Mesendoderm (in vitro differentiated cells): ENCODE results near the gene PDK2.

Source experiments
- DNase-seq: peaks from one replicate; pipeline ENCODE4 v3.0.0; 2013
- H2AK5ac ChIP-seq: 2 replicates; pipeline ENCODE4 v1.6.1; 2013; ENCODE audit warnings: low read length, inconsistent platforms
- H2BK120ac ChIP-seq: 2 replicates; pipeline ENCODE4 v1.6.1; 2013; ENCODE audit warnings: low read depth, mild to moderate bottlenecking, low read length, moderate library complexity, mixed read lengths
- H2BK15ac ChIP-seq: replicated peaks from 2 replicates; pipeline ENCODE4 v1.6.1; 2013; ENCODE audit warnings: low read depth, mild to moderate bottlenecking, moderate library complexity
- H2BK5ac ChIP-seq: 2 replicates; pipeline ENCODE4 v1.6.1; 2013; ENCODE audit warnings: low read length, inconsistent platforms
- H3K18ac ChIP-seq: 2 replicates; pipeline ENCODE4 v1.6.1; 2013; ENCODE audit warnings: mild to moderate bottlenecking, low read length, mixed read lengths
- H3K23ac ChIP-seq: one replicate; pipeline ENCODE4 v1.6.1; 2013; ENCODE audit warnings: low read length
- H3K27ac ChIP-seq: 2 replicates; pipeline ENCODE4 v1.5.1; 2013; ENCODE audit warnings: low read depth, mild to moderate bottlenecking, inconsistent platforms, low read length, moderate library complexity
- H3K27me3 ChIP-seq: 2 replicates; pipeline ENCODE4 v1.6.1; 2013; ENCODE audit warnings: low read length, control low read depth, mild to moderate bottlenecking, inconsistent platforms; ENCODE audit not compliant: insufficient read depth, poor library complexity
- H3K36me3 ChIP-seq: 2 replicates; pipeline ENCODE4 v1.6.1; 2013; ENCODE audit warnings: low read length, inconsistent platforms; ENCODE audit not compliant: control insufficient read depth, insufficient read depth
- H3K4ac ChIP-seq: one replicate; pipeline ENCODE4 v1.6.1; 2013; ENCODE audit warnings: low read depth, mild to moderate bottlenecking, low read length, moderate library complexity
- H3K4me1 ChIP-seq: 2 replicates; pipeline ENCODE4 v1.6.1; 2013; ENCODE audit warnings: low read depth, low read length, inconsistent platforms; ENCODE audit not compliant: control insufficient read depth
- H3K4me2 ChIP-seq: 2 replicates; pipeline ENCODE4 v1.6.1; 2013; ENCODE audit warnings: low read length
- H3K4me3 ChIP-seq: 2 replicates; pipeline ENCODE4 v1.5.1; 2013; ENCODE audit warnings: mild to moderate bottlenecking, low read length
- H3K56ac ChIP-seq: one replicate; pipeline ENCODE4 v1.6.1; 2013; ENCODE audit warnings: low read length
- H3K79me1 ChIP-seq: 2 replicates; pipeline ENCODE4 v1.6.1; 2013; ENCODE audit warnings: low read length, inconsistent platforms
- H3K79me2 ChIP-seq: 2 replicates; pipeline ENCODE4 v1.6.1; 2013; ENCODE audit warnings: mild to moderate bottlenecking, low read length; ENCODE audit not compliant: control insufficient read depth, insufficient read depth
- H3K9ac ChIP-seq: 2 replicates; pipeline ENCODE4 v1.6.1; 2013; ENCODE audit warnings: low read length, inconsistent platforms
- H4K5ac ChIP-seq: one replicate; pipeline ENCODE4 v1.6.1; 2013; ENCODE audit warnings: low read length
- H4K8ac ChIP-seq: one replicate; pipeline ENCODE4 v1.6.1; 2013; ENCODE audit warnings: low read depth, mild to moderate bottlenecking, control low read depth, low read length, moderate library complexity
- WGBS: extraction: QIAGEN DNeasy Blood & Tissue Kit; methylation state at CpG from one replicate; pipeline ENCODE4 v1.1.7; 2013; ENCODE audit warnings: low lambda C conversion rate, missing lambda C conversion rate; ENCODE audit not compliant: insufficient coverage; ENCODE audit errors: extremely low coverage; 5-methylcytosine and 5-hydroxymethylcytosine counted together

Gene PDK2

GRCh38 chr17:50071692-50072091 is 23.5 kb upstream of the PDK2 start:
- Histone ChIP-seq H4K5ac (no peak overlapping the region), H3K4ac (no peak overlapping the region), H3K4me1 (no peaks in the 10 kb centered on the region), H2AK5ac (no peak overlapping the region), H3K79me2 (no peaks in the 10 kb centered on the region), H3K4me2 (no peak overlapping the region), H3K79me1 (no peaks in the 10 kb centered on the region), H3K36me3 (no peaks in the 10 kb centered on the region), H3K4me3 (no peak overlapping the region), H2BK15ac (no peak overlapping the region), H3K9ac (no peak overlapping the region), H3K27ac (no peak overlapping the region), H3K56ac (no peak overlapping the region), H3K27me3 (no peaks in the 10 kb centered on the region), H2BK120ac (no peak overlapping the region), H2BK5ac (no peak overlapping the region), H3K23ac (no peak overlapping the region), H4K8ac (no peak overlapping the region), H3K18ac (no peak overlapping the region)
- no peak for DNase-seq
- WGBS = no CpG with 5 or more reads among the region's 6 CpGs

DNA sequence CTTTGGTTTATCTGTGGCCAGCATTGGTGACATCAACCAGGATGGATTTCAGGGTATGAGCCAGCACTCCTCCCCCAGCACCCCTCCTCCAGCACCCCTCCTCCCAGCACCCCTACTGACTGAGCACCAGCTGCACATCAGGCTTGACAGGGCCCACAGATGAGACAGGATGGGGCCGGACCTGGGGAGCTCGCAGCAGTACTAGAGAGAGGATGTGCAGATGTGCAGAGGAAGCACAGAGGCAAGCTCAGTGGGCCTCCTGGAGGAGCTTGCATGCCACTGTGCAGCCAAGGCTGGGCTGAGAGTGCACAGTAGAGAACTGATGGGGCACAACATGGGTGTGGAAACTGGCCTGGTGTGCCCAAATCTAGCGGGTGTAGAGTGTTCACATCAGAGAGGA is 23.0 kb upstream of the PDK2 start:
- H3K4me1 ChIP-seq = no peaks in the 10 kb centered on the region
- H3K27me3 ChIP-seq = no peaks in the 10 kb centered on the region

GRCh38 chr17:50072925-50073324 is 22.2 kb upstream of the PDK2 start:
- no peak overlapping the region for H3K27ac ChIP-seq
- no peaks in the 10 kb centered on the region for H3K79me2 ChIP-seq
- H3K4me2 ChIP-seq = no peak overlapping the region
- H2BK15ac ChIP-seq = no peak overlapping the region
- H3K56ac ChIP-seq = no peak overlapping the region
- H3K9ac ChIP-seq = no peak overlapping the region
- H4K5ac ChIP-seq = no peak overlapping the region
- no peak overlapping the region for H3K4ac ChIP-seq
- no peak overlapping the region for H3K18ac ChIP-seq
- no peaks in the 10 kb centered on the region for H3K4me1 ChIP-seq
- H3K79me1 ChIP-seq = no peaks in the 10 kb centered on the region
- no peak overlapping the region for H2BK120ac ChIP-seq
- H3K36me3 ChIP-seq = no peaks in the 10 kb centered on the region
- no peaks in the 10 kb centered on the region for H3K27me3 ChIP-seq
- no peak overlapping the region for H2BK5ac ChIP-seq
- H3K4me3 ChIP-seq = no peak overlapping the region
- peak; percentile 25 for DNase-seq
- H3K23ac ChIP-seq = no peak overlapping the region
- H2AK5ac ChIP-seq = no peak overlapping the region
- no CpG with 5 or more reads among the region's 1 CpG for WGBS
- H4K8ac ChIP-seq = no peak overlapping the region

More for the DNA sequence above, 23.0 kb upstream of the PDK2 start:
- no peak overlapping the region for H3K27ac ChIP-seq
- H3K56ac ChIP-seq = no peak overlapping the region
- no peak overlapping the region for H2BK120ac ChIP-seq
- no peak overlapping the region for H3K23ac ChIP-seq
- H2BK15ac ChIP-seq = no peak overlapping the region
- no CpG with 5 or more reads among the region's 3 CpGs for WGBS
- H3K4me3 ChIP-seq = no peak overlapping the region
- no peak overlapping the region for H2AK5ac ChIP-seq
- no peak overlapping the region for H2BK5ac ChIP-seq
- no peak overlapping the region for H3K18ac ChIP-seq
- H3K9ac ChIP-seq = no peak overlapping the region
- no peaks in the 10 kb centered on the region for H3K79me2 ChIP-seq
- H3K79me1 ChIP-seq = no peaks in the 10 kb centered on the region
- H3K36me3 ChIP-seq = no peaks in the 10 kb centered on the region
- H4K8ac ChIP-seq = no peak overlapping the region
- H3K4ac ChIP-seq = no peak overlapping the region
- no peak for DNase-seq
- H4K5ac ChIP-seq = no peak overlapping the region
- no peak overlapping the region for H3K4me2 ChIP-seq

DNA sequence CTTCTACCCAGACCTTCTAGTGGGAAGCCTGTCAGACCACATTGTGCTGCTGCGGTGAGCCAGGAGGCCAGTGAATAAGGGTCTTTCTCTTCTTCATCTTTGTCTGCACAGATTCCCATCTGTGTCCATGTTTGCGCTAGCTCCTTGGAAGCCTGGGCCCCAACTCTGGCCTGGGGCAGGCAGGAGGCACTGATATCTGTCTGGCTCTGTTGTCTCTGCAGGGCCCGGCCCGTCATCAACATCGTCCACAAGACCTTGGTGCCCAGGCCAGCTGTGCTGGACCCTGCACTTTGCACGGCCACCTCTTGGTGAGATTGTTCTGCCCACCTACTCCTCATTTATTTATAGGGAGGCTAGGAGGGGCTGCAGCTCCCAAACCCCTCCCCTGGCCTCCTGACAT is 20.9 kb upstream of the PDK2 start:
- Histone ChIP-seq H3K9ac (no peak overlapping the region), H3K4me2 (no peak overlapping the region), H3K27me3 (no peaks in the 10 kb centered on the region), H3K36me3 (no peaks in the 10 kb centered on the region), H3K4me3 (no peak overlapping the region), H2BK5ac (no peak overlapping the region), H2BK120ac (no peak overlapping the region), H4K8ac (no peak overlapping the region), H3K79me2 (no peaks in the 10 kb centered on the region), H3K18ac (no peak overlapping the region), H3K79me1 (no peaks in the 10 kb centered on the region), H2AK5ac (no peak overlapping the region), H4K5ac (no peak overlapping the region), H3K4me1 (no peaks in the 10 kb centered on the region), H3K27ac (no peak overlapping the region), H3K56ac (no peak overlapping the region), H2BK15ac (no peak overlapping the region), H3K23ac (no peak overlapping the region), H3K4ac (no peak overlapping the region)
- no peak for DNase-seq
- no CpG with 5 or more reads among the region's 6 CpGs for WGBS

DNA sequence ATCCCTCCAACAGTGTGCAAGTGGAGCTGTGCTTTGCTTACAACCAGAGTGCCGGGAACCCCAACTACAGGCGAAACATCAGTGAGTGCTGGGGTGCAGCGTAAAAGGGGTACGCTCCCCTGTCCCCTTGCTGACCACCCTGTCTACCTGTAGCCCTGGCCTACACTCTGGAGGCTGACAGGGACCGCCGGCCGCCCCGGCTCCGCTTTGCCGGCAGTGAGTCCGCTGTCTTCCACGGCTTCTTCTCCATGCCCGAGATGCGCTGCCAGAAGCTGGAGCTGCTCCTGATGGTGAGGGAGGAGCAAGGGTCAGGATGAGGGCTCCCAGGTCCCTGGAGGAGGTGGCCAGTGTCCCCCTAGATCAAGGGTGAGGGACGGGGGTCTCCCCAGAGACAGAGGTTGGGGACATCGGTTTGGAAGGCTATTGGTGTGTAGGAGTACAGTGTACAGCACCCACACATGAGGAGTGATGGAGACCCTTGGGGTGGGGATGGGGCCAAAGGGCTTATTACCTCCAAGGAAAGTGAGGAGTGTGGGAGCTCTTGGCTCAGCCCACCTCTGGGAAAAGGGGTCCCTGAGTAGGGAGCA is 19.6 kb upstream of the PDK2 start:
- no peaks in the 10 kb centered on the region for H3K4me1 ChIP-seq
- H3K56ac ChIP-seq = no peak overlapping the region
- no peak overlapping the region for H3K18ac ChIP-seq
- H4K5ac ChIP-seq = no peak overlapping the region
- no peaks in the 10 kb centered on the region for H3K27me3 ChIP-seq
- no peak overlapping the region for H2BK15ac ChIP-seq
- H2BK5ac ChIP-seq = no peak overlapping the region
- no peaks in the 10 kb centered on the region for H3K36me3 ChIP-seq
- H3K79me2 ChIP-seq = no peaks in the 10 kb centered on the region
- H3K4me3 ChIP-seq = no peak overlapping the region
- no peaks in the 10 kb centered on the region for H3K79me1 ChIP-seq
- no CpG with 5 or more reads among the region's 16 CpGs for WGBS
- DNase-seq = no peak
- no peak overlapping the region for H2AK5ac ChIP-seq
- H3K23ac ChIP-seq = no peak overlapping the region
- no peak overlapping the region for H3K27ac ChIP-seq
- no peak overlapping the region for H3K9ac ChIP-seq
- no peak overlapping the region for H3K4ac ChIP-seq
- H4K8ac ChIP-seq = no peak overlapping the region
- H2BK120ac ChIP-seq = no peak overlapping the region
- H3K4me2 ChIP-seq = no peak overlapping the region

DNA sequence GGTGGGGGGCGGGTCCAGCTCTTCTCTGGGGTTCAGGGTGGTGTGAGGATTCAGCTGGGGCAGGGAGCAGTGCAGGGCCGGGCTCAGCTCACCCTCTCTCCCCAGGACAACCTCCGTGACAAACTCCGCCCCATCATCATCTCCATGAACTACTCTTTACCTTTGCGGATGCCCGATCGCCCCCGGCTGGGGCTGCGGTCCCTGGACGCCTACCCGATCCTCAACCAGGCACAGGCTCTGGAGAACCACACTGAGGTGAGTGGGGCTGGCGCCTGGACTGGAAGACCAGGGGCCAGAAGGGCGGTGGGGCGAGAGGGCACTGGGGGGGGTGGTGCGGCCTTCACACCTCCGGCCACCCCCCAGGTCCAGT is 18.9 kb upstream of the PDK2 start:
- Histone ChIP-seq H3K4me1 (no peaks in the 10 kb centered on the region), H3K4ac (no peak overlapping the region), H3K27ac (no peak overlapping the region), H3K4me2 (no peak overlapping the region), H2BK120ac (no peak overlapping the region), H3K79me1 (no peaks in the 10 kb centered on the region), H3K9ac (no peak overlapping the region), H3K27me3 (no peaks in the 10 kb centered on the region), H4K8ac (no peak overlapping the region), H2AK5ac (no peak overlapping the region), H2BK15ac (no peak overlapping the region), H3K4me3 (no peak overlapping the region), H3K79me2 (no peaks in the 10 kb centered on the region), H3K56ac (no peak overlapping the region), H4K5ac (no peak overlapping the region), H3K23ac (no peak overlapping the region), H2BK5ac (no peak overlapping the region), H3K36me3 (no peaks in the 10 kb centered on the region), H3K18ac (no peak overlapping the region)
- DNase-seq = no peak
- no CpG with 5 or more reads among the region's 16 CpGs for WGBS
